Left cardiac atrium (tissue), 4 donors: ENCODE results near the gene NDUFAF3. TPM values are rescaled to one million over a fixed set of nuclear protein-coding genes. Genes with fewer than 3 reads are reported as not detected.

Experiments
- ATAC-seq, 2 donors: fragments of 200-7000 bp; cut with Tn5 transposase; one replicate each; pipeline ENCODE4 v1.9.1; 2020; ENCODE audit warnings: mild to moderate bottlenecking in 2 of 2, moderate library complexity in 2 of 2
- DNase-seq: peaks from one replicate; pipeline ENCODE4 v3.0.0-alpha.2; 2020
- intact Hi-C, 2 donors: fragments of 100-400 bp; cut with DNase I; formaldehyde crosslinking; loops; one replicate each; pipeline versions ENCODE4 v1.14.1 to v1.15.1; 2022 to 2023
- microRNA-seq, 2 donors: library from miRNA; unstranded; fragments of <30 nt; microRNA quantifications; one replicate each; pipeline ENCODE4 v1.2.0, GENCODE V29; 2020
- total RNA-seq, 2 donors: library from RNA; stranded (reverse); fragmentation: NEBNext Ultra II Directional; extraction: Animal tissue kit (Norgen Biotek cat#: 25700); gene quantifications; one replicate each; pipeline ENCODE4 v1.2.1, GENCODE V29; 2021
- donor health status: DM: no; HTN: yes; CAD: no.
- donor health status: DM: no; HTN: yes; CAD: no; lungs with severe emphysema.
- donor health status: DM: yes; HTN: yes; CAD: no.
- donor health status: Dilated cardiomyopathy.

The NDUFAF3 gene
- total RNA-seq, 2 donors from 2014 or later = 135 to 138 TPM

- DNase-seq (peak; percentile 95), ATAC-seq (peak; percentile 92 to 97)
- intact Hi-C loops = no loop called here
These were observed 7.0 kb downstream of the NDUFAF3 start, which contains the start of gene IMPDH2 for GRCh38 chr3:49028673-49029562. TSS of gene IMPDH2 (minus strand) at chr3:49029398. CDS start at chr3:49029350, 48 bp downstream.

- DNase-seq = no peak
- intact Hi-C loops = no loop called here
- ATAC-seq = no peak
These were observed 7.6 kb downstream of the NDUFAF3 start for GRCh38 chr3:49029563-49029884.

GRCh38 chr3:49030321-49030720 lies 8.4 kb downstream of the NDUFAF3 start:
- intact Hi-C loops = no loop called here
- ATAC-seq (no peak), DNase-seq (no peak)

GRCh38 chr3:49032646-49033304 lies 10.9 kb downstream of the NDUFAF3 start:
- ATAC-seq = peak in 1 of 2 donors; percentile 5
- no peak for DNase-seq
- intact Hi-C loops = no loop called here

- intact Hi-C loops = no loop called here
These were observed 12.7 kb downstream of the NDUFAF3 start for GRCh38 chr3:49034650-49035049.

GRCh38 chr3:49035281-49035680 lies 13.4 kb downstream of the NDUFAF3 start:
- DNase-seq (no peak), ATAC-seq (no peak)
- intact Hi-C loops = no loop called here

More at GRCh38 chr3:49034650-49035049, 12.7 kb downstream of the NDUFAF3 start:
- no peak for ATAC-seq
- DNase-seq = no peak

GRCh38 chr3:49053543-49053942 lies 31.6 kb downstream of the NDUFAF3 start:
- DNase-seq (no peak), ATAC-seq (no peak)
- intact Hi-C loops = no loop called here

GRCh38 chr3:49054344-49054862 lies 32.5 kb downstream of the NDUFAF3 start:
- intact Hi-C loops = no loop called here
- DNase-seq = no peak

GRCh38 chr3:49057268-49057667 lies 35.3 kb downstream of the NDUFAF3 start:
- DNase-seq (no peak), ATAC-seq (no peak)
- intact Hi-C loops = no loop called here

More at GRCh38 chr3:49054344-49054862, 32.5 kb downstream of the NDUFAF3 start:
- ATAC-seq = no peak

GRCh38 chr3:49058011-49058410 lies 36.1 kb downstream of the NDUFAF3 start:
- DNase-seq = no peak
- intact Hi-C loops = no loop called here
- no peak for ATAC-seq

Small RNA genes within 50 kb of the gene (microRNA-seq; reads per million reads assigned to microRNA genes)
- gene MIR191 (6,573 to 7,982 reads per million in 2 donors), gene MIR425 (1,107 to 1,639 reads per million in 2 donors)

Other genes with a start within 250 kb of the NDUFAF3 start
- gene PRKAR2A, start 174.2 kb upstream of the NDUFAF3 start, total RNA-seq = 10 to 100 TPM; 42.5 to 56.8 TPM
- gene SLC25A20, start 123.2 kb upstream of the NDUFAF3 start, total RNA-seq = 10 to 100 TPM; 53.4 to 55.6 TPM
- 100 to 1,000 TPM in 1 of 2 donors, 10 to 100 TPM in 1; 88.0 to 104 TPM for gene ARIH2, start 103.3 kb upstream of the NDUFAF3 start, total RNA-seq
- gene P4HTM, start 31.9 kb upstream of the NDUFAF3 start, total RNA-seq = 10 to 100 TPM; 32.8 to 33.9 TPM
- 10 to 100 TPM; 76.1 to 77.1 TPM for gene WDR6, start 14.7 kb upstream of the NDUFAF3 start, total RNA-seq
- 10 to 100 TPM in 1 of 2 donors, 1 to 10 TPM in 1; 9.8 to 10.1 TPM for gene DALRD3, start 3.5 kb upstream of the NDUFAF3 start, total RNA-seq
- gene IMPDH2, start 7.3 kb downstream of the NDUFAF3 start, total RNA-seq = 10 to 100 TPM; 60.2 to 71.3 TPM
- 10 to 100 TPM; 50.4 to 59.9 TPM for gene QRICH1, start 72.0 kb downstream of the NDUFAF3 start, total RNA-seq
- gene QARS1, start 82.6 kb downstream of the NDUFAF3 start, total RNA-seq = 100 to 1,000 TPM; 150 to 166 TPM
- gene USP19, start 98.7 kb downstream of the NDUFAF3 start, total RNA-seq = 10 to 100 TPM; 38.3 to 49.5 TPM
- 100 to 1,000 TPM; 629 to 714 TPM for gene LAMB2, start 110.9 kb downstream of the NDUFAF3 start, total RNA-seq
- gene CCDC71, start 144.2 kb downstream of the NDUFAF3 start, total RNA-seq = 10 to 100 TPM; 12.3 to 15.3 TPM
- 10 to 100 TPM; 35.6 to 55.9 TPM for gene KLHDC8B, start 149.5 kb downstream of the NDUFAF3 start, total RNA-seq